ENCODE measurements around the gene WDR86. TPM values are rescaled to one million over a fixed set of nuclear protein-coding genes. Genes with fewer than 3 reads are reported as not detected.
A peak's percentile ranks its signal among the peaks of the same experiment; 100 is the strongest.

The WDR86 gene
- total RNA-seq, 1 experiment from 2014 or later = not detected

- no peaks in the 10 kb centered on the region for H3K79me2 ChIP-seq (ENCODE audit: insufficient read depth, low read length)
- ChIA-PET POLR2A (interaction anchor here (1.1 kb wide), 1 partner anchor 78 kb away, joined by 3 read pairs; no protein-coding TSS in a partner anchor), RAD21 (ENCODE audit: low non-redundant PET in 1 of 2, low total read pairs in 2 of 2, uncharacterized antibody in 2 of 2, unreplicated experiment in 2 of 2) (interaction anchor here (1.1 to 2.3 kb wide), 5 partner anchors 12 to 133 kb away, joined by 3 to 12 read pairs (median 5); no protein-coding TSS in a partner anchor), CTCF (interaction anchor here (0.7 to 3.0 kb wide), 7 partner anchors 14 to 138 kb away, joined by 3 to 40 read pairs (median 5); no protein-coding TSS in a partner anchor)
- no peak for TF ChIP-seq SIN3A (IDR thresholded peaks at IDR 0.05; ENCODE audit: low read depth)
- TF ChIP-seq EGR1 (IDR thresholded peaks at IDR 0.05; ENCODE audit: low read depth) = no peak
- TF ChIP-seq CTCF (IDR thresholded peaks at IDR 0.05 in 2 of 3, conservative IDR thresholded peaks at IDR 0.05 in 1 of 3; ENCODE audit: borderline replicate concordance in 1 of 3, insufficient read depth in 1 of 3, low read depth in 2 of 3, low read length in 2 of 3) = no peak
- no peak for TF ChIP-seq JUND (IDR thresholded peaks at IDR 0.05)
- no peak for TF ChIP-seq CEBPB (IDR thresholded peaks at IDR 0.05; ENCODE audit: low read depth)
- no peak for TF ChIP-seq ZNF274 (IDR thresholded peaks at IDR 0.05; ENCODE audit: low read depth, low read length)
- TF ChIP-seq MAX (IDR thresholded peaks at IDR 0.05) = no peak
- no peak for TF ChIP-seq ELF1 (IDR thresholded peaks at IDR 0.05; ENCODE audit: borderline replicate concordance, low read depth)
- ATAC-seq (no peak), DNase-seq (ENCODE audit: low read depth, low spot score) (no peak)
- no peak overlapping the region for H3K4me3 ChIP-seq (replicated peaks in 1 of 2; ENCODE audit: low read depth in 1 of 2, low read length in 2 of 2)
- no peak overlapping the region; the same call in 1 of the 2 replicates for H3K27ac ChIP-seq (ENCODE audit: low read depth, low read length)
- no peaks in the 10 kb centered on the region for H3K27me3 ChIP-seq (ENCODE audit: insufficient read depth, low read length)
- no peaks in the 10 kb centered on the region for H3K9me2 ChIP-seq (ENCODE audit: insufficient read depth)
- H3K4me2 ChIP-seq (ENCODE audit: low read length) = peak overlapping the region; percentile 77
- H4K20me1 ChIP-seq (ENCODE audit: insufficient read depth) = no peaks in the 10 kb centered on the region
- no peak overlapping the region for H3K9ac ChIP-seq (ENCODE audit: low read length)
- H3K36me3 ChIP-seq (ENCODE audit: control insufficient read depth in 1 of 2, insufficient read depth in 2 of 2, low read length in 2 of 2) = no peaks in the 10 kb centered on the region
- no peaks in the 10 kb centered on the region for H3K9me3 ChIP-seq (ENCODE audit: control insufficient read depth in 1 of 2, insufficient read depth in 1 of 2, low read depth in 1 of 2, low read length in 2 of 2)
- no TSS peak for BruUV-seq (replicated peaks)
- peaks cover 13 to 33% of the 10 kb centered on the region in 2 experiments; a peak in 3 of 4 replicates for H3K4me1 ChIP-seq (ENCODE audit: control insufficient read depth in 1 of 2, insufficient read depth in 2 of 2, low read length in 2 of 2)
- H2AFZ ChIP-seq (ENCODE audit: low read depth, low read length, poor library complexity, severe bottlenecking) = no peak overlapping the region
- intact Hi-C loops (cut with micrococcal nuclease) = loop anchor here (1.0 kb wide), 2 partner anchors 80 to 133 kb away; no protein-coding TSS in a partner anchor
Measured at GRCh38 chr7:151447901-151448260, 38.0 kb upstream of the WDR86 start.

All from HCT116 (cell line).